HG03520 (cell line): ENCODE data around the gene PRAMEF1.
"Not testable (repeated sequence)": the region's sequence is repeated elsewhere in the genome, so short reads cannot be mapped to it uniquely, and the experiment has no call there.

Experiments
- ATAC-seq: cut with Tn5 transposase; IDR thresholded peaks from one replicate; pipeline ENCODE4 v1.9.1; 2021; ENCODE audit warnings: mild to moderate bottlenecking, moderate library complexity; ENCODE audit not compliant: unreplicated experiment

PRAMEF1 gene, protein sequence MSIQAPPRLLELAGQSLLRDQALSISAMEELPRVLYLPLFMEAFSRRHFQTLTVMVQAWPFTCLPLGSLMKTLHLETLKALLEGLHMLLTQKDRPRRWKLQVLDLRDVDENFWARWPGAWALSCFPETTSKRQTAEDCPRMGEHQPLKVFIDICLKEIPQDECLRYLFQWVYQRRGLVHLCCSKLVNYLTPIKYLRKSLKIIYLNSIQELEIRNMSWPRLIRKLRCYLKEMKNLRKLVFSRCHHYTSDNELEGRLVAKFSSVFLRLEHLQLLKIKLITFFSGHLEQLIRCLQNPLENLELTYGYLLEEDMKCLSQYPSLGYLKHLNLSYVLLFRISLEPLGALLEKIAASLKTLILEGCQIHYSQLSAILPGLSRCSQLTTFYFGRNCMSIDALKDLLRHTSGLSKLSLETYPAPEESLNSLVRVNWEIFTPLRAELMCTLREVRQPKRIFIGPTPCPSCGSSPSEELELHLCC

DNA sequence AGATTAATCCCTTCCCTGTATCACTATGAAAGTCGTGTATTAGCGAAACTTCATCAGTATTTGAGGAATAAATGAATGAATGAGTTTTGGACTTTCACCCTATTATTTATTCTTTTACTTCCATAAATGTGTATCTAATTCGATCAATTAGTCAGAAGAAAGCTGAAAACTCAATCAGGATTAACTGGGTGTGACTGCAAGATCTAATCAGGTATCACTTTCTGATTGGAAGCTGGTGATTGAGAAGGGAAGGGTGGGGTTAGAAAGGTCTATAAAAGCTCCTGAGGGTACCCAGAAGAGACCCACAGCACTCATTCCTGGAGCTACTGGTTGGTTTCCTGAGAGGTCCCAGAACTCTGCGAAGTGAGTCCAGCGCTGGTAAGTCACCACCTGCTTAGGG, at the start of gene PRAMEF1:
TSS of gene PRAMEF1 (plus strand) at position 301 of the 400 bp plus-strand sequence. CDS start 1,831 bp downstream, outside the sequence.
- ATAC-seq: not testable (repeated sequence)

DNA sequence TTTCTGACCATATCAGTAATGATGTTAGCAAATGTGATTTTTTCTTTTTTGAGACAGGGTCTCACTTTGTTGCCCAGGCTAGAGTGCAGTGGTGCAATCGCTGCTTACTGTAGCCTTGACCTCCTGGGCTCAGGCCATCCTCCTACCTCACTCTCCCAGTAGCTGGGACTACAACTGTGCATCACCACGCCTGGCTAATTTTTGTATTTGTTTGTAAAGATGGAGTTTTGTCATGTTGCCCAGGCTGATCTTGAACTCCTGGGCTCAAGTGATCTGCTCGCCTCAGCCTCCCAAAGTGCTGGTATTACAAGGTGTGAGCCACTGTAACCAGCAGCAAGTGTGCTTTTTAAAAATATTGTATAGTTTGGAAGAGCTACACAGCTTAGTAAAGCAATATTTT, 49.3 kb upstream of the PRAMEF1 start:
- no peak for ATAC-seq

DNA sequence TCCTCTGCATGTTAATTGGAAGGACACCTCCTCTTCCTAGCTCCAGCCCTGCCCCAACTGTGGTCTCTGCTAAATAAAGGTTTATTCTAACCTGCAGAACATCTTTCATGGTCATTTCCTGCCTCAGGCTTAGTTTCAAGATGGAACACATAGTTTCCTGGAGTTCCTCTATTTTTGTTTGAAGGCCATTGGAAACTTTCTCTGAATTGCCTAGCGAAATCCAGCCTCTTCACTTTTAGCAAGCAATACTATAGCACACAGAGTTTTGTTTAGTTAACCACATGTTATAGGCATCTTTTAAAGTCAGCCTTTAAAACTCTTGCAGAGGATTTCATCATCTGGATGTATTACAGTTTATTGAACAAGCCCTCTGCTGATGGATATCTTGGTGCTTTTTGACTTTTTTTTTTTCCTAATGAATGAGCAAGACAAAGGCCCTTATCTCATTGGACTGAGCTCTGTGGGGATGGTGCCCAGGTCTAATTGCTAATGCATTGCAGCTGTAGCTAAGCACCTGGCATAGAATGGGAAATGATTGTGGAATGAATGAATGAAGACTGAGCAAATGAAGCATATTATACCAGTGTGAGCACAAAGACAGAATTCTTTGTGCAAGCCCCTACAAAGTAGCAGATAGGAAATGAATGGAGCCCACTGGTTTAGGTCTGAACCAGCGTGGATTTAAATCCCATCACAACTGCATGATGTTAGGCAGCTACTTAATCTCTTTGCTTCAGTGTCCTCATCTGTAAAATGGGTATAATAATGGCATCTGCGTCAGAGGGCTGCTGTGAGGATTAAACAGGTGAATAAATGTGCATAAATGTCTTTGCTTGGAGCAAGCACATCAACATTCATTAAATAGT, 45.8 kb upstream of the PRAMEF1 start:
- no peak for ATAC-seq

DNA sequence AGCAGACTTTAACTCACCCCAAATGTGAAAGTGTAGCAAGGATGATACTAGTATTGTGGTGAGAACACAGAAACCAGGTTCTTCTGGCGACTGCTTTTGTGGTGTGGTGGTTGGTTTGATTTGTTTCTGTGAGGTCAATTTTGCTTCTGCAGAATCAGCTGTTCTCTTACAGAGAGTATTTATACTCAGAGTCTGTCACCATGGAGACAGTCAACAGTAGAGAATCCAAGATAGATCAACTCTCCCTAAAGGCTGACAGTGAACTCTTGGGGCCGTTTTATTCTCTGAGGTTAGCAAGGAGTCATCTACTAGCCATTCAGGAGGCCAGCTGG, 45.2 kb upstream of the PRAMEF1 start, which contains the start of gene CFAP107:
TSS of gene CFAP107 (plus strand) at position 209 of the 332 bp plus-strand sequence. CDS start 231 bp downstream, outside the sequence.
- ATAC-seq: no peak

DNA sequence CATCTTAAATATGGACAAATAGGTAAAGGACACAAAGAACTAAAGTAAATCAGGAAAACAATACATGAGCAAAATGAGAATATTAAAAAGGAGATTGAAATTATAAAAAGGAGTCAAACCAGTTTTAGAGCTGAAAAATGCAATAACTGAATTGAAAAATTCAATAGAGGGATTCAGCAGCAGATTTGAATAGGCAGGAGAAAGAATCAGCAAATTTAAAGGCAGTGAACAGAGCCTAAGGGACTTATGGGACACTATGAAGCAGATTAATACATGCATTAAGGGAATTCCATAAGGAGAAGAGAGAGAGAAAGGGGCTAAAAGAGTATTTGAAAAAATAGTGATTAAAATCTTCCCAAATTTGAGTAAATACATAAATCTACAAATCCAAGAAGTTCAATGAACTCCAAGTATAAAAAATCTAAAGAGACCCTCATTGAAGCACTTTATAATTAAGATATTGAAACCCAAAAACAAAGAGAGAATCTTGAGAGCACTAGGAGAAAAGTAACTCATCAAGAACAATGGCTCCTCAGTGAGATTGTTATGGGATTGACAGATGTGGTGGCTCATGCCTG, 42.3 kb upstream of the PRAMEF1 start:
- no peak for ATAC-seq

DNA sequence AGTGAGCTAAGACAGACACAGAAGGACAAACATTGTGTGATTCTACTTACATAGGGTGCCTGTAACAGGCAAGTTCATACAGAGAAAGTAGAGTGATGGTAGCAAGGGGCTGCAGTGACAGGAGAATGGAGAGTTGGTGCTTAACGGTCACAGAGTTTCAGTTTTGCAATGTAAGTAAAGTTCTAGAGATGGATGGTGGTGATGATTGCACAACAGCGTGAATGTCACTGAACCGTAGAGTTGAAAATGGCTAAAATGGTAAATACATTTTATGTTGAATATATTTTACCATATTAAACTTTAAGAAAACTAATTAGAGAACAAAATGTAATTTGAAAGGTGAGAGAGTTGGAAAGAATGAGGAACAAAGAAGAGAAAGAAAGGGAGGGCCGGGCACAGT, 36.5 kb upstream of the PRAMEF1 start:
- no peak for ATAC-seq

DNA sequence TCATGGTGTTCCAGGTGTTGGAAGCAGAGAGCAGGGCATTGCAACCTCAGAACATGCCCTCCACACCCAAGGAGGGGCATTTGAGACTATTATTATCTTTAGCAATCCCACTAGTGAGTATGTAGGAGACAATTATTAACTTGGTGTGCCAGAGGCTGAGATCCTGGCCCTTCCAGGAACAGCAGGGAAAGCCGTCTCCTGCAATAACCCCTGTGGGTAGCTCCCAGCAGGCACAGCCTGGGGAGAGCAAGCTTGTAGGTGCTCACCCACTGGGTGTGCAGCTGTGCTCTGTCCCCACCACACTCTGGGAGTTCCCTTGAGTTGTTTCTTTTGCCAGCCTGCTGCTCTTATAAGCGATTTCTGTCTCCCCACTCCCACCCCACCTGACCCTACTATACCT, 34.9 kb upstream of the PRAMEF1 start:
- no peak for ATAC-seq

DNA sequence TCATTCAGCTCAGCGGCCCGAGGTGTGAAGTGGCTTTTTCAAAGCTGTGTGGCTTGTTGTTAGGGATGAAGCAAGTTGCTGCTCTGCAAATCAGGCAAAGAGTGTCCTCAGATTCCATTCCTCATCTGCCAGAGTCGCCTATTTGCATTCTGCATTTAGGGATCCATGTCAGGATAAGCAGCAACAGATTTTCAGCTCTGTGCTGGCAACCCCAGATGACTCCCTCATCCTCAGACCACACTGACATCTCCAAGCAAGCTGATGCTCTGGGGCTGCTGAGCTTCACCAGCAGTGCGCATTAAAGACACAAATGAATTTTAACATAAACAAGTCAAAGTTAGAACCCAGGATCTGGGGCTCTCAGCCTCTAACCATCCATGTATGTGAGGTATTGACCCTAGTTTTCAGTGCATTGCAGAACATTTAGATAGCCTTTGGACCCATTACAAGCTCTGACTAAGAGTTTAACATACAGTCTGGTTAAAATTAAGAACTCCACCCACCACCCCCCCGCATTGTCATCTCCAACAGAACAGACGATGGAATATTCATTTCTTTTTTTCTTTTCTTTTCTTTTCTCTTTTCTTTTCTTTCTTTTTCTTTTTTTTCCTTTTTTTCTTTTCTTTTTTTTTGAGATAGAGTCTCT, 34.3 kb upstream of the PRAMEF1 start:
- ATAC-seq: no peak

DNA sequence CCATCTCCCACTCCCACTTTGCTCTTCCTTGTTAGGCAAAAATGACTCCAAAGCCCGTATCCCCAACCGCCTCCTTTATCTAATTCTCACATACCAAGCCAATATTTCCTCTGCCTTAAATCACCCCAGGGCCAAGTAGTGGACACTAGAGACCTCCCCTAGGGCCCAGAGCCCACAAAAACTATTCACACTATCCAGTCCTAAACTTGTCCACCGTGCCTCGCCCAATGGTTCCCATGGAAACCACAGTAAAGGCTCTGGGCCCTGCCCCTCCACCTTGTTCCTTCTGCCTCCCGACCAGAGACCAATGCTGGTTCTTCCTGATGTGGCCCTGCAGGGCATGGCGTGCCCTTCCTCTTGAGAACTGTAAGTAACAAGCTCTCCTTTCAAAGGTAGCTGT, 33.4 kb upstream of the PRAMEF1 start:
- no peak for ATAC-seq

DNA sequence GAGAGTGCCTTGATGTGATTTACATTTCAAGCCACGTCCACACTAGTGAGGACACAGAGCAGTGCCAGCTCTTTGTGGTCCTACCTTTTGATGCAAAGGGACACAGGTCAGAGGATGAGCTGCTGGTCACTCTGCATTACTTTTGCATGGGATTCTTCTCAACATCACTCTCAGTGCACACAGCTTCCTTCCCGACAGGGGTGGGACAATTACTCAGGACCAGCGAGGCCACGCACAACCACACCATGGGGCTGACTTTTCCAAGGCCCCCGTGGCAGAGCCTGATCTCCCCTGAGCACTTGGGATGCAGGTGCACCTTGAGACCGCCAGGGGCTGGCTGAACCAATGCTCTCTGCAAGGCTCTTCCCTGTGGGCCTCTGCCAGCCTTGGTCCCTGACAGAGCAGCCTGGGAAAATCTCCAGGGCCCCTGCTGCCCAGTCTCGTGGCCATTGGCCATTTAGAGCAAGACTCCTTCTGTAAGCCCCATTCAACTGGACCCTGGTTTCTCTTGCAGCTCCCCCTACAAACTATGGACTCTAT, 30.9 kb upstream of the PRAMEF1 start:
- ATAC-seq: no peak

DNA sequence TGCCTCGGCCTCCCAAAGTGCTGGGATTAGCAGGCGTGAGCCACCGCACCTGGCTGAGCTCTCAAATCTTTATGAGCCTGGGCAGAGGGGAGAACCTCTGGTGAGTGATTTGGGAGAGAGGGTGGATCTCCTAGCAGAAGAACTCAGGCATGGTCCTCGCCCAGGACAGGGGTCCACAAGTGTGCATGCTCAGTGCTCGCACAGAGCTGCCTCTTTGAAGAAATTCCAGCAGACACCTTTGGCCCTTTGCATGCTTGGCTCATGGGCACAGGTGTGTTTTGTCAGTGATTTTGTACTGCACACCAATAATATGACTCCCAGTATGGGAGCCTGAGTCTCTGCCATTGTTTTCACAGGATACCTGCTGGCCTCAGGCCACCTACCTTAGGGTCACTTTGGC, 29.4 kb upstream of the PRAMEF1 start:
- ATAC-seq: no peak

DNA sequence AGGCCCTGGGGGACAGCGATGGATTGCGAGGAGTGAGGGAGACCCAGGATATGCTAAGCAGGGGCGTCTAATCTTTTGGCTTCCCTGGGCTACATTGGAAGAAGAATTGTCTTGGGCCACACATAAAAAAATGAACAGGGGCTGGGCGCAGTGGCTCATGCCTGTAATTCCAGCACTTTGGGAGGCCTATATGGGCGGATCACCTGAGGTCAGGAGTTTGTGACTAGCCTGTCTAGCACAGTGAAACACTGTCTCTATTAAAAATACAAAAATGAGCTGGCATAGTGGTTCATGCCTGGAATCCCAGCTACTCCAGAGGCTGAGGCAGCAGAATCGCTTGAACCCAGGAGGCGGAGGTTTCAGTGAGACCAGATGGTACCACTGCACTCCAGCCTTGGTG, 28.4 kb upstream of the PRAMEF1 start:
- no peak for ATAC-seq

DNA sequence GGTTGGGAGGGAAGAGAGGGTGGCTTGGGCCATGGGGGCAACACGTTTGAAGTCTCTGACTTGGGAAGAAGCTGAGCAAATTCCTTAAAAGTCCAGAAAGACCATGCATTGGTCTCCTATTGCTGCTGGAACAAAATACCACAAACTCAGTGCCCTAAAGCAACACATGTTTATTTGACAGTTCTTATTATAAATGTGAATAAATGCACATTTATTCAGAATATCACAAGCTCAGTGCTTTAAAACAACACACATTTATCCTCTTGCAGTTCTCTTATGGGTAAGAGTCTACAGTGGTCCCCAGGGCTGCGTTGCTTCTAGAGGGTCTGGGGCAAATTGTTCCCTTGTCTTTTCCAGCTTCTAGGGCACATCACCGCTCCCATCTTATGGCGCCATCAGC, 27.7 kb upstream of the PRAMEF1 start:
- ATAC-seq: no peak

DNA sequence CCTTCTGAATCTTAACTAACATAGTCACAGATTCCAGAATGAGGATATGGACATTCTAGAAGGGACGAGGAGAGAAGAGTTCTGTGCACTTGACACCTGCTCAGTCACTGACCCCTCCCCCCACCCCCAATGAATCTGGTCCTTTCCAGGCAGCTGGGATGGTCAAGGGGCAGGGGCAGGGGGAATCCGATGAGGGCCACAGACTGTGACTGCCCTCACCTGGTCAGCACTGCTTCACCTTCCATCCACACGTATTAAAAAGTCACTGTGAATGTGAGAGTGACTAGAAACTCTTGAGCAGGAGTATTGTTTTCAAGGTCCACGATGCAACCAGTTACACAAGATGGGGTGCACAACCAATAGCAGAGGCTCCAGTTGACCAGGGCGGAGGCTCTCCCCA, 27.2 kb upstream of the PRAMEF1 start:
- no peak for ATAC-seq

DNA sequence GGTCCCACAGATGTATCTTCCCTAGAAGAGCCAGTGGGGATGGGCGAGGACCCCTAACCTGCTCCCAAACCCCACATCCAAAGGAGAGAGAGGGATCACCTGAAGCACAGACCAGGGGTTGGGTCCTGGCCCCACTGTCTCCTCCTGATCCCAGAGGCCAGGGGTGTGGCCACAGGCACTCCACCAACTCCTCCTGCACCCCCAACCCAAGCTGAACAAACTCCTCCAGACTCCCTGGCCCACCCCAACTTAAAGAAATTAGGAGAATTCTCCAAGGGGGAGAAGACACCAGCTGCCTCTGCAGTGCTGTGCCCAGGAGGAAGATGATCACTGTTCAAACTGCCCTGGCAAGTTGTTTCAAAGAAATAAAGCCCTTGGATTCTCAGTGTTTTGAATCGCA, 22.2 kb upstream of the PRAMEF1 start:
- ATAC-seq: no peak

DNA sequence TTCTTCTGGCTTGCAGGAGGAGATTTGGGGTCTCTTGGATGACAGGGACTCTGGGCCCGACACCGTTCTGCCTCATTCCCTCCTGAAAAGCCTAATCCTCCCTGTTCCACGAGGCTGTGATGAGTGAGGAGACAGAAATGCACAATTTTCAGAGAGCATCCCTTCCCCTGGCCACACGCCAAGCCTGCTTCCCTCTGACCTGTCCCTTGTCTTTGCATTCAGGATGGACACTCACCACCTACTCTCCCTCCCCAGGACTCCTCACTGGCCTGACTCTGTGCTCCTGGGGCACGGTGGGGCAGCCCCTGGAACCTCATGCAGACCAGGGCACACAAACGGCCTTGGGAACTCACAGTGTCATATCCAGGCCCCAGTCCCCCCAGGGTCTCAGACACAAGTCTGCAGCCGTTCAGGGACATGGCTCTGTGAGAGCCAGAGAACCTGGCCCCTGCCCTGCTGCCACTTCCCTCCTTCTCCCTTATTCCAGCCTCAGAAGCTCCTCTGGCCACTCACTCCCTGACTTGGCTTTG, 21.2 kb upstream of the PRAMEF1 start:
- ATAC-seq: no peak

DNA sequence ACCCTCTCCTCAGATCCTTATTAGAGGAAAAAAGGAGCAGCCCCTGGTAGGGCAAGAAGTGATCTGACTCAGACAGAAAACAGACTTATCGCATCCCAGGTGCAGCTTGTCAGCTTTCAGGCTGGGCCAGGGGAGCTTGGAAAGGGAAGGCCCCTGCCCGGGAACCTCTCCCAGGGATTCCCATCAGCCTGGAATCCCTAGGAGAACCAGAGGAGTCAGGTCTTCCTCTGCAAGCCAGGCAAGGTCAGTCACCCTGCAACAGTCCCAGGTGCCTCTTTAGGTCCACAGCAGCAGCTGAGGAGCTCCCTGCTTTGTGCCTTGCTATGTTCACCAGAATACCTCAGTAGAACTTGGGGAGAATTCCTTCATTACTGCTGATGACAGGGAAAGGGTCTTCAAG, 20.6 kb upstream of the PRAMEF1 start:
- no peak for ATAC-seq

DNA sequence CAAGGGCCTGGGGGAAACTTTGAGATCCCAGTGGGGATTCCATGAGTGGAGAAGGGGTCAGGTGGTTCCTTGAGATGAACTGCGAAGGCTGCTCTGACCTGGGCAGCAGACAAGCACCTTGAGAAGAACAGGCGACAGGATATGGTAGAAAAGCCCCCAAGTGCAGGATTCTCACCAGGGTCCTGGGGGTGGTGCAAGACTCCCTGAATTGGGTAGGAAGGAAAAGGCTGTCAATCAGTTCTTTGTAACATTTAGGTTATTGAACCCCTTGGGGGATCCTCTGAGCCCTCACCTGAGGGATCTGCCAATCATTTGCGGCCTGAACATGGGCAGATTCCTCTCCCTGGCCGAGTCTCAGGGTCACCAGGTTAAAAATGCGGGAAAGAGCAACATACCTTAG, 20.0 kb upstream of the PRAMEF1 start:
- ATAC-seq: no peak

DNA sequence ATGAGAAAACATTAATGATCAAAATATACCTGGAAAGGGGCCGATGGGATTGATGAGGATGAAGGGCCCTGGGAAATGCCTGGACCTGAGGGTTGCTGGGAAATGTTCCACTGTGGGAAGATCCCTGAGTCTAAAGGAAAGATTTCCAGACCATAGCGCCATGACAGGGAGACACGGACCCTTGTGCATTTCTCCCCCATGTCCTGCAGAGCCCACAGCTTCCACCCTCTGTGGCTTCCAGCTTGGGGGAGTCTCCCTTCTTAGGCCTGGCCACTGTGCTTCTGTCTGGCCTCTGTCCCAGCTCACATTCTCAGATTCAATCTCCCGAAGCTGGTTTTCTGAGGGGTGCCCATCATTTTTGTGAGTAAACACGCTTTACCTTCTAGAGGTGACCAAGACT, 18.7 kb upstream of the PRAMEF1 start:
- no peak for ATAC-seq

DNA sequence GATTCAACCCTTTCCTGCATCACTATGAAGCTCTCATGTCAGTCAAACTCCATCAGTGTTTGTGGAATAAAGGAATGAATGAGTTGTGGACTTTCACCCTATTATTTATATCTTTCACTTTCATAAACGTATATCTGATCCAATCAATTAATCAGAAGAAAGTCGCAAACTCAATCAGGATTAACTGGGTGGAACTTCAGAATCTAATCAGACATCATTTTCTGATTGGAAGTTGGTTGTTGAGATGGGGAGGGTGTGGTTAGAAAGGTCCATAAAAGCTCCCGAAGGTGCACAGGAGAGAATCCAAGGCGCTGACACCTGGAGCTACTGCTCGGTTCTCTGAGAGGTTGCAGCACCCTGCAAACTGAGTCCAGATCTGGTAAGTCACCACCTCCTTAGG, 17.8 kb upstream of the PRAMEF1 start, which contains the start of gene PRAMEF12:
TSS of gene PRAMEF12 (plus strand) at position 301 of the 400 bp plus-strand sequence. CDS start 1,130 bp downstream, outside the sequence.
- no peak for ATAC-seq
